Measurements from ENCODE around the gene GARIN5A. TPM values are rescaled to one million over a fixed set of nuclear protein-coding genes. Genes with fewer than 3 reads are reported as not detected.

The GARIN5A gene
- polyA plus RNA-seq, 4 donors: 6.6 to 12.4 (median 9.5) TPM

GRCh38 chr19:50509366-50509765 lies 32.7 kb upstream of the GARIN5A start:
- no peak for DNase-seq (ENCODE audit: low read depth in 4 of 4, low spot score in 2 of 4)

DNA sequence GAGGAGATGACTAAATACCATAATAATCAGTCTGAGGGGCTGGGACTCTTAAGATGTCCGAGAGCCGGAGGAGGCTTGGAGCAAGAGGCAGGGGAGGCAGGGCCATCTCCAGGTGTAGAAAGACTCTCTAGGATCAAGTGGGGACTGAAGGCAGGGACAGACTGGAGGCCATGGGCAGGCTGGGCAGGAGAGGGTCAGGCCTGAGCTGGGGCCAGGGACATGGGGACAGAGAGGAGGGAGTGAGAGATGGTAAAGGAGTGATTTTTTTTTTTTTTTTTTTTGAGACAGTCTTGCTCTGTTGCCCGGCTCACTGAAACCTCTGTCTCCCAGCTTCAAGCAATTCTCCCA lies 32.2 kb upstream of the GARIN5A start:
- no peak for DNase-seq (ENCODE audit: low read depth in 4 of 4, low spot score in 2 of 4)

GRCh38 chr19:50507376-50507775 lies 30.7 kb upstream of the GARIN5A start:
- no peak for DNase-seq (ENCODE audit: low read depth in 4 of 4, low spot score in 2 of 4)

- no peak for DNase-seq (ENCODE audit: low read depth in 4 of 4, low spot score in 2 of 4)
These were observed 30.1 kb upstream of the GARIN5A start for GRCh38 chr19:50506700-50507099.

GRCh38 chr19:50505856-50506611 lies 29.4 kb upstream of the GARIN5A start:
- DNase-seq (ENCODE audit: low read depth in 4 of 4, low spot score in 2 of 4): no peak

DNA sequence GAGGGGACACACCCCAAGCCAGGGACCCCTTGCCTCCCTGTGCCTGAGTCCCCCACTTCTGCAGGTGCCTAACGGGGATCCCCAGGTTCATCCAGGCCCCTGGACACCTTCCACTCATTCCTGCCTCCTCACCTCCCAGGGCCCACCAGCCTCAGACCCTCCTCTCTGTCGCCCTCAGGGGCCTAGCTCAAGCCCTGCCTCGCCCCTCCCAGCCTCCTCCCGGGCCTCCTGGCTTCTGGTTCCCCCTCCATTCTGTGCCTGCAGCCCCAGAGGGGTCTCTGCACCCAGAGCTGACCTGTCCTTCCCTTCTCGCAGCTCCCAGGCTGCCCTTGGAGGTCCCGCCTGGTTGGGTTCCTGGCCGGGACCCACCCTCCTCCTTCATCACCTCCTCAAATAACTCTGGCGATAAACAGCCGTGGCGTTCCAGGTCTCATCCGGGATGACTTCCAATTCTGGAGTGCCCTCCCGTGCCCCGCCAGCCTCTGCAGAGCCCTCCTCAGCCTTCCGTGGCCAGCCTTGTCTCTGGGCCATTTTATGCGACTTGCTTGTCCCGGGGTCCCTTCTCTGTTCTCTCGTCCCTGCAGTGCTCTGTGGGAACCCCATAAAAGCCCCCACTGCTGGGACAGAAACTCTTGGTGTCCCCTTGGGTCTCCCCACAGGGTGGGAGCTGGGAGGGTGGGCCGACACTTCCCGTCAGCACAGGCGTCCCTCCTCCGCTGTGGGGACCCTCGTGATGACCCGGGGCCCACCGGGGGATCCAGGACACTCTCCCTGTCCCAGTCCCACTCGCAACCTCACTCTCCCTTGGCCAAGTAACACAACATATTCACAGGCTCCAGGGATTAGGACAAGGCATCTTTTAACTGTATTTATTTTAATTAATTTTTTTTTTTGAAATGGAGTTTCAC lies 25.2 kb upstream of the GARIN5A start:
- DNase-seq (ENCODE audit: low read depth in 4 of 4, low spot score in 2 of 4): no peak

DNA sequence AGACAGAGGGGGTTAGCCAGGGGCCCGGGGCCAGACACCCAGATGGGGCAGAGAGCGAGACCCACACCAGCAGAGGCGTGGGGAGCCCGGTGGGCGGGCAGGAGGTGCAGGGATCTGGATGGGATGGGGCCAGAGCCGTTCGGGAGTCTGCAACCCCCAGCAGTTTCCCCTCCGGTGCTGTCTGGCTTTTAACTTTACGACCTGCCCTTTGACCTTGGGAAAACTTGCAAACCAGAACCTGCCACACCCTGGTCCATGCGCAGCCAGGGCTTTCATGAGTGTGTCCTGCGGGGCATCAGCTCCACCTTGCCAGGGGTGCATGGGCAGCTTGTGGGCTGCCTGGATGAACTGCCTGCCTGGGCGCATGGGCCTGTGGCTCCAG lies 24.5 kb upstream of the GARIN5A start:
- no peak for DNase-seq (ENCODE audit: low read depth in 4 of 4, low spot score in 2 of 4)

DNA sequence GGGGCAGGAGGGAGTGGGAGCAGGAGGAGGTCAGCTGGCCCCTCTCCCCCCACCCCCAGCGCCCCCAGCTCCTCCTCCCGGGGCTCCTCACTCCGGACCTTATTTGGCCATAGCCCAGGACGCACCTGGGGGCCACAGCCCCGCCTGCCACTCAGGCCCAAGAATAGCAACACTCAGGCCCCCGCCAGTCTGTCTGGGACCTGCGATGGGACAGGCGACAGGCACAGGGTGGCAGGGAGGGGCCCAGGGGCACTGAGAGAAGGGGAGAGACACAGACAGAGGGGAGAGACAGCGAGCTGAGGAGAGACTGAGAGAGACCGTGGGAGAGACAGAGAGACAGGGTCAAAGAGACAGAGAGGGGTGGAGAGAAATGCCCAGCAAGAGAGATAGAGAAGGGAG lies 24.1 kb upstream of the GARIN5A start:
- no peak for DNase-seq (ENCODE audit: low read depth in 4 of 4, low spot score in 2 of 4)

DNA sequence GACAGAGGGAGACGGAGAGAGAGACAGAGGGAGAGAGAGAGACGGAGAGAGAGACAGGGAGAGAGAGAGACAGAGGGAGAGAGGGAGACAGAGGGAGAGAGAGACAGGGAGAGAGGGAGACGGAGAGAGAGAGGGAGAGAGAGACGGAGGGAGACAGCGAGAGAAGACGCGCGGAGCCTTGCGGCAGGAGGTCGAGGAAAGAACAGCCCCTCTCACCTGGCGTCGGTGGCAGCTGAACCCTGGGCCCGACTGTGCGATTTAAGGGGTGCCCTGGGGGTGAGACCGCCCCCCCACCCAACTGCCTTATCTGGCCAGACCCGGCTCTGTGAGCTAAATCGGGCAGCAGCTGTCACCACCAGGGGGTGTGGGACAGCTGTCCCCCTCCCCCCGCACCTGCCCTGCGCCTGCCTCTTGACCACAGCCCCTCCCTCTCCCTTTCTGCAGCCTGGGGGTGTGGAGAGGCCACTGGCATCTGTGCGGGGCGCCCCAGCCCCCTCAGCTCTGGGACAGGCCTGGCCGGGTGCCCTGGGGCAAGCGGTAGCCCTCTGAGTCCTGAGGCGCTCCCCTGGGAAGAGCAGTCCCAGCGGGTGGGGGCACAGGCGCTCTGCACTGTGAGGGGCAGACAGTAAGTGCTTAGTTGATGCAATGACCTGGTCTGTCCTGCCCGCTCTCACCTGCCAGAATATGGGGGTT lies 23.6 kb upstream of the GARIN5A start:
- DNase-seq (ENCODE audit: low read depth in 4 of 4, low spot score in 2 of 4): no peak

DNA sequence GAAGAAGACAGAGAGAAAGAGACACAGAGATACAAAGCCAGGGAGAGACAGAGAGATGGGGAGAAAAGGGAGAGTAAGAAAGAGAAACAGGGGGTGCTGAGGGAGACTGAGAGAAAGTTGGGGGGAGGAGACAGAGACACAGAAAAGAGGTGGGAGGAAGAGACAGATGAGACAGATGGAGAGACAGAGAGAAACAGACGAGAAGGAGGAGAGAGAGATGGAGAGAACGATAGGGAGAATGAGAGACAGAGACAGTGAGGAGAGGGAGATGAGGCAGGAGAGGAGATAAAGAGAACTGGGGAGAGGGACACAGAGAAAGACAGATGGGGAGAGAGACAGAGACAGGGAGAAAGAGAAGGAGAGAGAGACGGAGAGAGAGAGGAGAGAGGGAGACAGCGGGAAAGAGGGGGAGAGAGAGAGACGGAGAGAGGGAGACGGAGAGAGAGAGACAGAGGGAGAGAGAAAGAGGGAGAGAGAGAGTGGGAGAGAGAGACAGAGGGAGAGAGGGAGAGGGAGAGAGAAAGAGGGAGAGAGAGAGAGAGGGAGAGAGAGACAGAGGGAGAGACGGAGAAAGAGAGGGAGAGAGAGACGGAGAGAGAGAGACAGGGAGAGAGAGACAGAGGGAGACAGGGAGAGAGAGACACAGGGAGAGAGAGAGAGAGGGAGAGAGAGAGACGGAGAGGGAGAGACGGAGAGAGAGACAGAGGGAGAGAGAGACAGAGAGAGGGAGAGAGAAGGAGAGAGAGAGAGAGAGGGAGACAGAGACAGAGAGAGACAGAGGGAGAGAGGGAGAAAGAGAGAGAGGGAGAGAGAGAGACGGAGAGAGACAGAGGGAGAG lies 21.8 kb upstream of the GARIN5A start:
- DNase-seq (ENCODE audit: low read depth in 4 of 4, low spot score in 2 of 4): no peak

DNA sequence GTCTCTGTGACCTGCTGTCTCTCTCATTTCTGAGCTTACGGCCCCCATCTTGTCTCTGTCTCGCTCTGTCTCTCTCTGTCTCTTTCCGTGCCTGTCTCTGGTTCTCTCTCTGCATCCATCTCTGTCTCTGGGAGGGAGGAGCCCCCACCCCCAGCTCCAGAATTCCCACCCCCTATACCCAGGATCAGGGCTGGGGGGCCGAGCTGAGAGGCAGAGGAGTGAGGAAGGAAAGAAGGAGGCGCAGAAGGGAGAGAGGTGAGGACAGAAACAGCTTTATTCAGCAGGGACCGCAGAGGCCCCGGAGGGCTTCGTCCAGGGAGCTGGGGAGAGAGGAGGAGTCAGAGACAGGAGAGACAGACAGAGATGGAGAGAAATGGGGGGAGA lies 20.4 kb upstream of the GARIN5A start:
- DNase-seq (ENCODE audit: low read depth in 4 of 4, low spot score in 2 of 4): no peak

- DNase-seq (ENCODE audit: low read depth in 4 of 4, low spot score in 2 of 4): no peak
These were observed 19.8 kb upstream of the GARIN5A start for GRCh38 chr19:50496189-50497021.

GRCh38 chr19:50495020-50495531 lies 18.4 kb upstream of the GARIN5A start:
- no peak for DNase-seq (ENCODE audit: low read depth in 4 of 4, low spot score in 2 of 4)

- DNase-seq (ENCODE audit: low read depth in 4 of 4, low spot score in 2 of 4): no peak
These were observed 17.8 kb upstream of the GARIN5A start for GRCh38 chr19:50494186-50495019.

DNA sequence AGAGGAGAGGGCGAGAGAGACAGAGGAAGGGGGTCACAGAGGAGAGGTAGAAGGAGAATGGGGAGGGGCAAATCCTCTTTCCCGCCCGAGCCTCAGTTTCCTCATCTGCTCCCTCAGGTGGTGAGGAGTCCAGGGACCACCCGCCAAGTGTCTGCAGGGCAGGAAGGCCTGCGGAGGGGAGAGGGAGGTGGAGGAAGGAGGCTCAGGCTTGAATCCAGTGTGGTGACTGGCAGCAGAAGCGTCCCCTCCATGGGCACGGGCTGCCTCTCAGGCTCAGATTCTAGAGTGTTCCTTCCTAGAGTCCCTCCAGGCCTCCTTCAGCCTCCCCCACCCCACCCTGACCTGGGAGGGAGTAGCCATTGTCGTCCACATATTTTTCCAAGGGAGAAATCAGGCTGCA lies 16.5 kb upstream of the GARIN5A start:
- no peak for DNase-seq (ENCODE audit: low read depth in 4 of 4, low spot score in 2 of 4)

GRCh38 chr19:50492303-50493052 lies 15.8 kb upstream of the GARIN5A start:
- DNase-seq (ENCODE audit: low read depth in 4 of 4, low spot score in 2 of 4): no peak

- DNase-seq (ENCODE audit: low read depth in 4 of 4, low spot score in 2 of 4): no peak
These were observed 14.4 kb upstream of the GARIN5A start for GRCh38 chr19:50490991-50491472.

DNA sequence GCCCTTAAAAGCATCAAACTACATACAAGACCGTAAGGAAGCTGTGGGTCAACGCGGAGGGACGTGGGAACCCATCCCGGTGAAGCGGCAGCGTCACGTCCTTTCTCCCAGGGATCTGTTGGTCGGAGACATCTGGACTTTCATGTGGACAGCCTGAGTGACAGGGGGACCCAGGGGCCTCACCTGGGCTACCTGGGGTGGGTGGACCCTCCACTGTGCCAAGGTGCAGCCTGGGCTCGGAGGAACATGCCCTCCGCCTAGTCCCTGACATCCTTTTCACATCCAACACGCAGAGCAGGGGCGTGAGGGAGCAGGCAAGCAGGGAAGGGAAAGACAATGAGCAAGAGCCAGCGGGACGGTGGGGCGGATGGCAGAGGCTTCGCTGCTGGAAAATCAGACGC lies 13.8 kb upstream of the GARIN5A start:
- no peak for DNase-seq (ENCODE audit: low read depth in 4 of 4, low spot score in 2 of 4)
